Astrocyte of the spinal cord (primary cell): ENCODE results near the gene TTC39A.

Source experiments
- DNase-seq: peaks from one replicate; pipeline ENCODE4 v3.0.0; 2011; ENCODE audit warnings: low read depth, low spot score
- H3K4me3 ChIP-seq: 2 replicates; pipeline ENCODE4 v1.5.1; 2011; ENCODE audit warnings: low read depth, mild to moderate bottlenecking, low read length, moderate library complexity
- CTCF ChIP-seq: IDR thresholded peaks from 2 replicates; pipeline ENCODE4 v1.5.1; 2012; ENCODE audit warnings: low read depth, mild to moderate bottlenecking, low read length, inconsistent platforms
- in situ Hi-C: cut with HindIII; loops from 2 replicates; pipeline ENCODE4 v1.10.0; 2017; ENCODE audit warnings: low sequenced_read_pairs

Gene TTC39A

GRCh38 chr1:51240084-51240483 lies 90.3 kb downstream of the TTC39A start:
- H3K4me3 ChIP-seq = no peak overlapping the region
- in situ Hi-C loops = no loop called here
- DNase-seq = no peak
- no peak for TF ChIP-seq CTCF

GRCh38 chr1:51238034-51238403 lies 92.3 kb downstream of the TTC39A start:
- in situ Hi-C loops = no loop called here
- peak overlapping the region; percentile 92 for H3K4me3 ChIP-seq
- no peak for TF ChIP-seq CTCF
- no peak for DNase-seq

- peak; percentile 61 for DNase-seq
- peak overlapping the region; percentile 92 for H3K4me3 ChIP-seq
- no peak for TF ChIP-seq CTCF
- in situ Hi-C loops = no loop called here
Observed at GRCh38 chr1:51237351-51238033, 92.9 kb downstream of the TTC39A start.
